Activated T-helper 1 cell treated with anti-CD3 and anti-CD28 coated beads, Interleukin-2, amount 50 U/mL, for 16 hours (primary cell): ENCODE measurements around the gene PEX14.

Source experiments
- DNase-seq, 2 donors: peaks; one replicate each; pipeline ENCODE4 v3.0.0-alpha.2; 2020; ENCODE audit warnings: low read depth in 1 of 2, low spot score in 1 of 2

The PEX14 gene

DNA sequence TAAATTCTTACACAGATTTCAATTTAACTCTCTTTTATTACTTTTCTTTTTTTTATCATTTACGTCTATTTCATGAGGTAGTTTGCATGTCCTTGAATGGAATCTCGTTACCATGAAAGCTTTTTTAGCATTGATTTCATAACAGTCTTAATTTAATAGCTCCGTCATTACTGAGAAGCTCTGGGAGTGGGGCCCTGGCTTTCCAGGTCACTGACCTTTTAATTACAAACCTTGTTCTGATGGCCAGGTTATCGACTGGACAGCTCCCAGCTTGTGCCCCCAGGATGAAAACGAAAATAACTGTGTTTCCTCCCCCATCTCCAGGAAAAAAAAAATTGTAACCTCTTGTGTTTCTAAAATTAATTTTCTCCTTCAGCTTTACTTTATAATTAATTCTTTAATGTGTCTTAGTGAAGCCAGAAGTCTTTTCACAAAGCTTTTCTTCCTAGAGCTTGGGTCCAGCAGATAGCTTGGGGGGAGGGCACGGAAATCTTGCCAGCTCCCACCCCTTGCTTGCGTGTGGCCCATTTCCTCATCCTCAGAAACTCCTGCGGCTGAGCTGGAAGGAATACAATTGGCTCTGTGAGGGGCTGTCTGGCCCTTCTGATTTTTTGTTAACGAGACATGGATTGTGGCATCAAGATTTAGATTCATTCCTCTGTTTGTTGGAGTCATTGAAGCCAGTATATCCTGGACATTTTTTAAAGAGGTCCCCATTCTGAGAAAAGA is 65.7 kb downstream of the PEX14 start:
- DNase-seq = no peak

DNA sequence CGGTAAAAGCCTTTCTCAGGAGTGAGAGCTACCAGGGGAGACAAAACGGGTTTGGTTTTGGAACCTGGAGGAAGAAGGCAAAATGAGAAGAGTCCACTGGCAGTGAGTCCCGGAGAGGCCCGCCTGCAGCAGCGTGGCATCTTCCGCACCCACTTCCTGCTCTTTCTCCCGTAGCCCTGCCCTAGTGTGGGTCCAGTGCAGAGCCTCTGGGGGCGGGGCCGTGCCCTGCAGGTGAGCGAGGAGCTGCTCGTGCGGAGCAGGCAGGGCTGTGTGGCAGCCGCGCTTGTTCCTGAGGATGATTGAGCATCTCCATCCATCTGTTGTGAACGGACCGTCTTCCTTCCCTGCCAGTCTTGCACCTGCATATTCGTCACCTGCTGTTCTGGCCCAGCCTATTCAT is 66.5 kb downstream of the PEX14 start:
- no peak for DNase-seq

DNA sequence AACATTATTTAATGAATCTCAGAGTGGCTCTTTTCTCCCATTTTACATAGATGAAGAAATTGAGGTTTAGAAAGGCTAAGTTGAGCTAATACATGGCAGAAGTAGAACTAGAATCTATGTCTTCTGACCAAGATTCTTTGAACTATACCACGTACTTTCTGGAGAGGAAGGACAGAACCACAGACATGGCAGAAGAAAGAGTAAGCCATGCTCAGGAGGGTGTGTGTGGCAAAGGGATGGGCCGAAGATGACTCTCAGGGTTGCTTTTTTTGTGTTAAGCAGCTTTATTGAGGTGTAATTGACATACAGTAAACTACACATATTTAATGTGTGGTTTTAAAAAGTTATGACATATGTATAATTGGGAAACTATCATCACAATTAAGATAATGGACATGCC is 69.5 kb downstream of the PEX14 start:
- no peak for DNase-seq

DNA sequence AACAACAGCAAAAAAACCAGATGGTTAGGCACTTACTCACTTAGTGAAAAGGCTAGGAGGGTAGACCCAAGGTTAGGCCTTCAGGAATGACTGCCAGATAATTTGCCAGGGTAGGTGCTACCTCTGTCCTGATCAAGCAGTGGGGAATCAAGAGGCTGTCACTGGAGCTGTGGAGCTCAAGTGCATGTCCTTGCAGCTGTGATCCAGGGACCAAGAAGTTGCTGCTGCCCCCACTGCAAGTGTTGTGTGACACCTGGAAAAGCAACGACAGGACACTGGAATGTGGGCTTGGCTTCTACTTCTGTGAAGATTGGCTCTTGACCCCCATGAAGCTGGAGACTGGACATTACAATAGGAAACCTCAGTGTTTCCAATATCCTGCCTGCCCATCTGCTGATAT is 72.1 kb downstream of the PEX14 start:
- no peak for DNase-seq

DNA sequence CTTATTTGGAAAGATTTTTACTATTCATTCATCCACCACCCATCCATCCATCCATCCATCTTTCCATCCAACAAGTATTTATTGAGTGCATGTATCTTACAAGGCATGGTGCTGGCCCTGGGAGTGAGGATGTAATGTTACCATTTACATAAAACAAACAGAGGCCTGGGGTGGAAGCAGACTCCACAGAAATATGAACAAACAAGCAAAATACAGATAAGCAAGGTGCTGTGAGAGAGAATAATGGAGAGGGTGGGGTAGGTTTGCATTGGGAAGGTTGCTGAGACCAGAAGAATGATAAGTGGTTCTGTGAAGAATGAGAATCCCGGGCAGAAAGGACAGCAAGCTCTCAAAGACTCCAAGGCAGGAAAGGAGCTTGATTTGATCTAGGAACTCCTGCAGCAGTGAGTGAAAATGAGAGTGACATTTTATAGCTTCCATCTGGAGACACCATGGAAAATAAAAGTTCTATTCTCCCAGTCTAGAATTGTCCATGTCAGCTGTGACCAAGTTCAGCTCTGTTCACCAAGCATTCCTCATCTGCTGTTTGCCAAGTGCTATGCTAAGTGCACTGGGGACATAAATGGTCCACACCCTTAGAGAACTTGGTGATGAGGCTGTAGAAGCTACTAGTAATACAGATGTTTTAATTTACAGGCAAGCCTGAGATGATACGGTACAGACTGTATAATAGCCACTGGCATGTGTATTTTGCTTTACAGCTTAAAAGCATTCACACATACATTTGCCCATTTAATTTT is 75.3 kb downstream of the PEX14 start:
- no peak for DNase-seq

DNA sequence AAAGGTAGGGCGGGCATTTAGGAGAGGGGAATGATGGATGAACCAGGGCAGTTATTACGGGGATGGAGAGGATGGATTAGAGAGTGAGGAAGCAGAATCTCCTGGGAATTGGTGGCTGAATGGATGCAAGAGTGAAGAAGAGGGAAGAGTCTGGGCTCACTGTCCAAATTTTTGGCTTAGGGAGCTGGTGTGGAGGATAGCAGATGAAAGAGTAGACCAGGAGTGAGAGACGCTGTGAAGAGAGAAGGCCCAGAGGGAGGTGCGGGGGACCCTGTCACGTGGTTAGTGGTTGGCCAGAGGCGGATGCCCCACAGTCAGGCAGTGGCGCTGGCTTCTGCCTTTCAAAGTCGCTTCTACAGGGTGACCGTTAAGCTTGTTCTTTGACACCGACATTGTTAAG is 78.4 kb downstream of the PEX14 start:
- no peak for DNase-seq

DNA sequence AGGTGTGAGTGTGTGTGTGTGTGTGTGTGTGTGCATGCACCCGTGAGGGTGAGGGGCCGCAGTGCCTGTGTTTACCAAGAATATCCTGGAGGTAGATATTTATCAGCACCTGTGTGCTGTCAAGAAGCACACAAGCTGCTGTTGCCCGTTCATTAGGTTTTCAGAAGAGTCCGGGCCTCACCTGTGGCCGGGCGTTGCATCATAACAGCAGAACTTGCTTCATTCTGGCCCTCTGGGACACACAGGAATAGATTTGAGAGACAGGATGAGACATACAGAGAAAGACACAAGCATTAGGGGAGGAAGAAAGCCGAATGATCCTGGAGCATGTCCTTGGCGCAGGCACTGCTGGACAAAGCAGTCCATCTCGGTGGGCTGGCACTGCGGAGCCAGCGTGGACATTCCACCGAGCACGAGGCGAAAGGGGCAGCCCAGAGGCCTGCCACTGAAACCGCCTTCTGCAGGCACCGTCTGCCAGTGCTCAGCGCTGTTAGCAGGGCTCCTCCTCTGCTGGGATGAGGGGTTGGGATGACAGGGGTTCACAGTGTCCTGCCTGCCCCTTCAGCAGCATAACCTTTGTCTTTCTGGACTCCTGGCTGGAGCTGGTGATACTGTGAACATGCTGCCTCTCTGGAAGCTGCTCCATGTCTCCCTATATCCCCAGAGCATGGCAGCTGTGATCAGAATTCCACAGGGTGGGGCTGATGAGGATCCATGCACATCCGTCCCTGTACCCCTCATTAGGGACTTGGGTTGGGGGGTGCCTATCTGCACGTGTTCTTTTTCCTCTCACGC is 81.1 kb downstream of the PEX14 start:
- no peak for DNase-seq

DNA sequence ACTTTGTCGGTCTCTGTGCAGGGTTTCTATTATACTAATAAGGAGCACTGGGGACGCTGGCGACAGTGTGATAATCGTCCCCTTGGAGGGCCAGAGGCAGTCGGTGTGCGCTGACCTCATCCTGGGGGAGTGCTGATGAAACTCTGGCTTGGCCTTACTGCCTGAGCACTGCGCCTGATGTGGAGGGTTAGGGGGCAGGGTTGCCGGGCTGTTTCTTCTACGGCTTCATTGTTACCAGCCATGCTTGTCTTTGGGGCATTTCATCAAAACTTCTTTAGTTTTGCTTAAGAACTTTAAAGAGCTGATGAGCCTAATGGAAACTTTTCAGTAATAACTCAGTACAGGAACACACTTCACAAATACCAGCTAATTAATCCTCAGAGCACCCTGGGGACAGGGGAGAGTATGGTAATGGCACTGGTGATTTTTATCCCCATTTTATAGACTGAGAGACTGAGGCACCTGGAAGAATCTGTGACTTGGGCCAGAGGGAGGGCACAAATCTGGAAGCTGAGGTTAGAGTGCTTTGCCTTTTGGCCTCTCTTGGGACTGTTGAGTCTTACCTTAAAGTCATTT is 81.8 kb downstream of the PEX14 start:
- DNase-seq = no peak

DNA sequence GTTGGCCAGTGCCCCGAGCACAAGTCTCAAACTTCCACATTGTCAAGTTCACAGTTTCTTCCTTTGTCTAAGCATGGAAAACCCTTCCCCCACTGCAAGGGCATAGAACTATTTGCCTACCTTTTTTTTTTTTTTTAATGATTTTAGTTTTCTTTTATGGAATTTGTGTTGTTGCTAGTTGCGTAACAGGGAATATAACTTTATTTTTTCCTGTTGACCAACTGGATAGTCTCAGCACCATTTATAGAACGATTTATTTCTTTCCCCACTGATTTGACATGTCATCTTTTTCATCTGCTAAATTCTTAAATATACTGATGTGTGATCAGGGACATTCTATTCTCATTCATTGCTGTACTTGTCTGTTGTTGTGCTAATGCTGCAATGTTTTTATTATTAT is 83.0 kb downstream of the PEX14 start:
- no peak for DNase-seq

DNA sequence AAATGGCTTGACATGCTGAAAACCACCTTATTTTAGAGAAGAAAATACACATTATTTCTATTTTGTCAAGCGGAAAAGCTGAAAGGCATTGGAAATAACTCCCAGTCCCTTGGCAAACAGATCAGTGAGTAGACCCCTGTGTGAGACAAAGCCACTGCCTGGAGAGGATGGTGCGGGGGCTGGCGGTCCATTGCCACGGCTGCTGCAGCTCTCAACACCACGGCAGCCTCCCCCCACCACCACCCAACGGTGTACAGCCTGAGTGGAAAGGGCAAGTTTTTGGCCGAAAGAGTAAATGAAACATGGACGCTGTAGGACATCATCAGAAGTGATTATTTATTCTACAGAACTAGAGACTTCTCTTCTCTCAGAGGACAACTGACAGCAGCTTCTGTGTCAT is 84.6 kb downstream of the PEX14 start:
- DNase-seq = no peak

DNA sequence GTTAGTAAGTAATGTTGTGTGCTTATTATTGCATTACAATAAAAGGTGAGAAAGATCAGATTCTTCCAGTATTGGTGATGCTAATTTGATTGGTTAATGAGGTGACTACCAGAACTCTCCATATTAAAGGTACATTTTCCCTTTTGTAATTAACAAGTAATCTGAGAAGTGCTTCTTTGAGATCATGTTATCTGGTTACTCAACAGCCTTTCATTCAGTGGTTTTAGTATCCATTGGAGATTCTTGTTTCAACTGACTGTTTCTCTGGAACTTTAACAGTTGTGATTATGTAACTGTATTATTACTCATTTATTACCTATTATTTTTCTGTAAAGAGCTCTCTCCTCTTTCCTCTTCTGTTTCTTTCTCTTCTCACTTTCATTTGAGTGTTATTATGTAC is 86.7 kb downstream of the PEX14 start:
- DNase-seq = no peak

DNA sequence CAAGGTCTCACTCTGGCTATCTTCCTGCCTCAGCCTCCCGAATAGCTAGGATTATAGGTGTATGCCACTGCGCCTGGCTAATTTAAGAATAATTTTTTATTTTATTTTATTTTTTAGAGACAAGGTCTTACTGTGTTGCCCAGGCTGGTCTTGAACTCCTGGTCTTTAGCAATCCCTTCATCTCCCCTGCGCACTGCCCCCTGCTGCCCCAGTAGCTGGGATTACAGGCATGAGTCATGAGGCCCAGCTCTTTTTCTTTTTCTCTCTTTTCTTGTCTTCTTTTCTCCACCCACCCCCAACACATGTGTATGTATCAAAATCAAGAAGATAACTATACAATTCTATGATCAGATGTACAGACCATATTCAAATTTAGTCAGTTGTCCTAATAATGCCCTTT is 87.2 kb downstream of the PEX14 start:
- no peak for DNase-seq

DNA sequence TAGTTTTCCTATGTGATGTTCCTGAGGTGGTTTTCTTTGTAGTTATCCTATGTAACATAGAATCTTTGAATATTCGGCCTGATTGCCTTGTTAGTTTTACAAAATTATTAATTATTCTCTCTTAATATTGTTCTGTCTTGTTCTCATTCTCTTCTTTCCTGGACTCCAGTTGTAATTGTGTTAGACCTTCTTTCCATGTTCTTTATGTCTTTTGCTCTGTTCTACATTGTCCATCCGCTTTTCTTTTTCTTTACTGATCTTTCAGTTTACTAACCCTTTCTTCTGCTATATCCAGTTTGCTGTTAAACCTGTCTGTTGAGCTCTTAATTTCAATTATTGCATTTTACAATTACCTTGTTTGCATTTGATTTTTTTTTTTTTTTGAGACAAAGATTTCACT is 89.3 kb downstream of the PEX14 start:
- no peak for DNase-seq

DNA sequence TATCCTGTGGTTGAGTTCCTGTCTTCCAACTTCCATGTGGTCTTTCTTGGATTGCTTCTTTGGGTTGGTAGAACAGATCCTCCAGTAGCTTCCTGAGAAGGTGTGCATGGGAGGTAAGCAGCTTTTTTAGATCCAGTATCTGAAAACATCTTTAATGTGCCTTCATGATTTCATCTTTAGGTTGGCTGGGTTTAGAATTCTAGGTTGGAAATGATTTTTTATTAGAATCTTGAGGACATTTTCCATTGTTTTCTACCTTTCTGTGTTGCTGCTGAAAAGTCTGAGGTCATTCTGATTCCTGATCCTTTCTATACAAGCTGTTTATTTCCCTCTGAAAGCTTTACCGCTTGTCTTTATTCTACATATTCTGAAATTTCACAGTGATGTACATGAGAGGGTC is 94.8 kb downstream of the PEX14 start:
- DNase-seq = no peak

DNA sequence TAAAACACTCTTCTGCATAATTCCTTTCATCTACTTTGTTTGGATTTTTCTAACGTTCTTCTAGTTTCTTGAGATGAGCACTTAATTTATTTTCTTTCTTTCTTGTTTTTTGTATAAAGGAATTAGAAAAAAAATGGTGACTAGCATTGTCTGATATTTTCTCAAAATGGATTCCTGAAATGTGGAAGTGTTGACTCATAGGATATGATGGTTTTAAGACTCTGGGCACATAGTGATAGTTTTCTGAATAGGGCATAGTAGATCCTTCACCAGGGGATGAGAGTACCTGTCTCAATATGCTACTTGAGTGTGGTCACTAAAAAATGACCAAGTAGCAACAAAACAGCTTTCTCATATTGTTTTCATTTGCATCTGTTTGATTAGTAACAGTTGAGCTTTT is 100.9 kb downstream of the PEX14 start:
- no peak for DNase-seq

DNA sequence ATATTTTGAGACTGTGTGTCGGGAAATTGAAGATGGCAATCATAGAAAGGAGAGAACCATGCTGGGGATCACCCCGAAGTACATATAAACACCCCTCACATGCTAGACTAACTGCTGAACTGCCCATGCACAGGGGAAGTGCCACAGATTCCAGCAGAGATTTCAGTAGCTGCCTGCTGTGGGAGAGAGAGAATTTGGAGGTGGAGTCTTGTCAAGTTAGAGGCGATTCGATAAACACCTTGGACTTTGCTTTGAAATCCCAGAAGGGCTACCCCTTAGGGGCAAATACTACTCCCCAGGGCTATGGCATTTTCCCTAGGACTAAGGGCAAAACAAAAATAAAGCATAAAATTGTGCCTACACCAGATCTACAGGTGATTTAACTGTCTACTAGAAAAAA is 103.3 kb downstream of the PEX14 start:
- no peak for DNase-seq

DNA sequence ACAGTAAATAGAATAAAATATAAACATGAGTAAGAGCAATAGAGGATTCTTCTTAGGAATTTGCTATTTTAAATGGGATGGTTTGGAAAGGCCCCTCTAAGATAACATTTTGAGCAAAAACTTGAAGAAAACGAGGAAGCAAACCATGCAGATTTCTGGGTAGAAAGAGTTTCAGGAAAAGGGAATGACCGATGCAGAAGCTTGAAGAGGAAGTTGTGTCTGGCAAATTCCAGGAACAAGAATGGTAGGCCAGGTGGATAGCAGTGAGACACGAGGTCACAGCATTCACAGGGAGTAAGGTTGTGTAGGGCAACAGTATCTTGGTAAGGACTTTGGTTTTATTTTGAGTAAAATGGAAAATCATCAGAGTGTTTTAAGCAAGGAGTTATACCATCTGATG is 108.9 kb downstream of the PEX14 start:
- no peak for DNase-seq

DNA sequence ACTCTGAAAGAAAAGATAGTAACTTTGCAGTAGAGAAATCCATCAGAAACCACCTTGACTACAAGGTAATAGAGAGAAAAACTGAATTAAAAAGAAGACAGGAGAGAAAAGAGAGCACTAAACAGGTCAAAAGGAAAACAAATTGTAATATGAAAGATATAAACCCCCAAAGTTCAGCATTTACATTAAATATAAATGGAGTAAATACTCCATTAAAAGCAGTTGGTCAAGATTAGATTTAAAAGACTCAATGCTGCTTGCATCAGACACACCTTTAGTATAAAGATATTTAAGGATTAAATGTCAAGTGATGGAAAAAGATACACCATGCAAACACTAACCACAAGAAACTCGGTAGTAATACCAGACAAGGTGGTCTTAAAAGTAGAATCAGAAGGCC is 110.5 kb downstream of the PEX14 start:
- DNase-seq = no peak

DNA sequence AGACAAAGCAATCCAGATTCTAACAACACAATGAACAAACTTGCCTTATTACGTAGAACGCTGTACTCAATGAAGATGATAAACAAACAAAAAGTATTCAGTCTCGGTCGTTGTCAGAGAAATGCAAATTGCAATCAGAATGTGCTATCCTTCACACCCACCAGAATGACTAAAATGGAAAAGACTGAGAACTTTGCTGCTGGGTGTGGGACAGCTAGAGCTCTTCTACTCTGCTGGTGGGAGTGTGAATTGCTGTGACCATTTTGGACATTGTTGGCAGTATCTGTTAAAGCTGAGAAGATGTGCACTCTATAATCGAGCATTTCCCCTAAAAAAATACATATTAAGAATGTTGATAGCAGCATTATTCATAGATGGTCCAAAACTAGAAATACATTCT is 111.4 kb downstream of the PEX14 start:
- DNase-seq = no peak

DNA sequence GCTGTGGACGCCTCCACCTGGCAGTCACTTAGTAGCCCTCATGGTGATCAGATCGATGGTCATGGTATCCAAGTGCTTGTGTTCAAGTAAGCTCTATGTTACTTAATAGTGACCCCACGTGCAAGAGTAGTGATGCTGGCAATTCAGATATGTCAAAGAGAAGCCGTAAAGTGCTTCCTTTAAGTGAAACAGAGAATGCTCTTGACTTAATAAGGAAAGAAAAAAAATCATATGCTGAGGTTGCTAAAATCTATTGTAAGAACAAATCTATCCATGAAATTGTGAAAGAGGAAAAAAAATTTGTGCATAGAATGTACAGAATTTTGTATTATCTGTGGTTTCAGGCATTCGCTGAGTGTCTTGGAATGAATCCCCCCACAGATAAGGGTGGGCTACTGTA is 113.9 kb downstream of the PEX14 start:
- DNase-seq = no peak

DNA sequence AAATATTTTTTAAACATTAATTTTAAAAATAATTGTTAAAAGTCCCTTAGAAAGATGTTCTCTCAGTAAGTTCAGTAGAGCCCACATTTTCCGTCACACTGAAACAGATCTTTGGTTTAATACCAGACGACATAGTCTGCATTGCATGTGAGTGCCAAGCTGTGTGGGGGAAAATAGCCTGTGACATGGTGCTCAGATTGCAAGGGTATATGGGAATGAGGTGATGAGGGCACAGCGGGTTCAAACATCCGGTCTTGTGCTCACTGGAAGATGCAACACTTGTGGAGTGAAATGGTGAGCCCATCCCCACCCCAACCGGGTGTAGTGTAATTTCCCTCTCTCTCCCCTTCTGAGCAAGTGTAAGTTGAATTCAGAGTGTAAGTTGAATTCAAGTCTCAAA is 114.3 kb downstream of the PEX14 start:
- no peak for DNase-seq

DNA sequence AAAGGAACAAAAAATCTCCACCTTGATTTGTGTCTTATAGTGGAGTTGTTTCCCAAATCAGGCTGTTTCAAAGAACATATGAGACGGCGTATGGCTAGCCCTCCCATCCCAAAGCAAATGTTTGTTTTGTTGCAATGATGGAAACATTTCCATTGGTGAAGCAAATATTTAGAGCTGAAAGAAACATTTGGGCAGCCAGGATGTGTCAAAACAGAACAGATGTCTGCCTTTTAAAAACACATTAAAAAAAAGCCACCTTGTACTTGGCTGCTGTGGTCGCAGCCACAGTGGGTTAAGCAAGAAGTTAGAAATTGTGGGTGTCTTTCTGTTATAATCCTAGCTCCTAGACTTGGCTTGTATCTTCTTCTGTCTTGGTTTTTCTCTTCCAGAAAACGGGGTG is 116.3 kb downstream of the PEX14 start:
- no peak for DNase-seq
